HG03520 (cell line): ENCODE results near the gene RAB14.

ENCODE experiments used
- ATAC-seq: cut with Tn5 transposase; IDR thresholded peaks from one replicate; pipeline ENCODE4 v1.9.1; 2021; ENCODE audit warnings: mild to moderate bottlenecking, moderate library complexity; ENCODE audit not compliant: unreplicated experiment

The RAB14 gene

GRCh38 chr9:121201738-121202533 lies at the start of gene RAB14:
Gene RAB14, minus strand, starts transcription at chr9:121201869. Its CDS starts 8,457 bp downstream, at chr9:121193412.
- ATAC-seq, result peak; percentile 88

- no peak for ATAC-seq
Observed at GRCh38 chr9:121249563-121249962, 47.9 kb upstream of the RAB14 start.

DNA sequence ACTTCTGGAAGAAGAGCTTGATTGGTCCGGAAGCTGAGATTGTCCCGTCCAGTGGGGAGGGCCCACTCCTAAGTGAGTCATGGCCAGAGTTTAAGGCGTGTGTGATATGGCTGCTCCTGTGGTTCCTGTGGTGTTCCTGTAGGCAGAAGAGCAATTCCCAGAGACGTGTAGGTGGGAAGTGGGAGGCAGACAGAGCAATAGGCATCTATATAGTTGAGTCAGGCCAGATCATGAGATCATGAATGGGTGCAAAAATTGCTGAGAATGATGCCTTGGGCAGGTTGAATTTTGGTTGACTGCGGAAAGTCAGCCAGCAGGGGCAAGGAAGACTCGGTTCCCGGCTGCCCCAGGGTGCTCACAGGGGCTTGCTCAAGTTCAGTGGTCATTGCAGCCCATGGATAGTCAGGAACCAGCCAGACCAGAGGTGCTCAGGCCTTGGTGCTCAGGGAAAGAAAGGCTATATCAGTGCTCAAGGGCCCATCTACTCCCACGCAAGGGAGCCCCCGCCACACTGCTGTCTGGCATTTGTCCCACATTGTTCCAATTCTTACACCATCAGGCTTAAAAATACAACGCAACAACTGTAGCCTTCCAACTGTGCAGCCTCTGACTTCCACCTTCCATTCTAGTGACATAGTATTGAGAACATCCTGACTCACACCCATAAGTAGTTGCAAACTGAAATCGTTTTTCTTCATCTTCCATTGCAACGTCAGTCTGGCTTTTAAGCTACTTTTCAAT lies 45.3 kb upstream of the RAB14 start:
- no peak for ATAC-seq

- ATAC-seq, result no peak
Observed at GRCh38 chr9:121242959-121243346, 41.3 kb upstream of the RAB14 start.

GRCh38 chr9:121242219-121242958 lies 40.7 kb upstream of the RAB14 start:
- no peak for ATAC-seq

DNA sequence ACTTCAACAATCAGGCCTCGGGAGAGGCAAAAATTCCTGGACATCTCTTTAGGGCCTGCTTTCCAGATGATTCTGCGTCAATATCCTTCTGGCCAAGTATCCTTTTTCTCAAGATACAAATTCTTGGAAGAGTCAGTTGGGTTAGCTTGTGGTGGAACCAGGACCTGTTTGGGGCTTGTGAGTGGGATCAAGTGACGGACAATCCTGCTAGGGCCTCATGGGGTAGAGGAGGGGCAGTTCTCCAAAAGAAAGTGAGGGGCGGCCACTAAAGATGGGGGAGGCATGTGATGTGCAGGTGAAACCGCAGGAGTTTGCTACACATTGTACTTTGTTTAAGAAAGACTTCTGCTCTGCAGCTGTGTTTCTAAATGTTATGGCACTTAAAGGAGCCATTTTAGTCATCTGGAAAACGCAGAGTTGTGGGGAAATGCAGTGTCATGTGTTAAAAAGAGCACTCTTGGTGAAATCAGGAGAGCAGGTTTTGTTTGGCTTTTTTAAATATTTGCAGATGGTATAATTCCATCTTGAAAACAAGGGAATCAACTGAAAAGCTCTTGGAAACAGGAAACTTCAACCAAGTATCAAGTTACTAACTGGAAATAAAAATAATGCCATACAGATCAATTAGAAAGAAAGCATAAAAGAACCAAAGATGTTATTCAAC lies 38.9 kb upstream of the RAB14 start:
- no peak for ATAC-seq

- ATAC-seq, result no peak
Observed at GRCh38 chr9:121239851-121240250, 38.2 kb upstream of the RAB14 start.

- ATAC-seq, result no peak
Observed at GRCh38 chr9:121239071-121239470, 37.4 kb upstream of the RAB14 start.

- no peak for ATAC-seq
Observed at GRCh38 chr9:121237916-121238315, 36.2 kb upstream of the RAB14 start.

- no peak for ATAC-seq
Observed at GRCh38 chr9:121235512-121235911, 33.8 kb upstream of the RAB14 start.

DNA sequence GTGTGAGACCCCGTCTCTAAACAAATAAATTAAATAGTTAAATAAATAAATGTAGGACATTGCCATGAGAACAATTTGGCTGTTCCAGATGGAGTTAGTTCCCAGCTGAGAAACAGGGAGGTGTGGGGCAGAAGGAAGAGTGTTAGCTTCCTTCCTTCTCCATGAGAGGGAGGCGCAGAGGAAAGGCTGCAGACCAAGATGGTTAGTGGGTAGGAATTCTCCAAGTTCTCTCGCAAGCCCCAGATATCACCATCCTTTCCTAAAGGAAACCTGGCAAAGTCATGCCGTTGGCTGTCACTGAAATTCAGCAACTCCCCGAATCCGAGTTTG lies 33.1 kb upstream of the RAB14 start:
- ATAC-seq, result no peak

GRCh38 chr9:121233906-121234831 lies 32.5 kb upstream of the RAB14 start:
- ATAC-seq, result no peak

GRCh38 chr9:121232251-121232650 lies 30.6 kb upstream of the RAB14 start:
- no peak for ATAC-seq

DNA sequence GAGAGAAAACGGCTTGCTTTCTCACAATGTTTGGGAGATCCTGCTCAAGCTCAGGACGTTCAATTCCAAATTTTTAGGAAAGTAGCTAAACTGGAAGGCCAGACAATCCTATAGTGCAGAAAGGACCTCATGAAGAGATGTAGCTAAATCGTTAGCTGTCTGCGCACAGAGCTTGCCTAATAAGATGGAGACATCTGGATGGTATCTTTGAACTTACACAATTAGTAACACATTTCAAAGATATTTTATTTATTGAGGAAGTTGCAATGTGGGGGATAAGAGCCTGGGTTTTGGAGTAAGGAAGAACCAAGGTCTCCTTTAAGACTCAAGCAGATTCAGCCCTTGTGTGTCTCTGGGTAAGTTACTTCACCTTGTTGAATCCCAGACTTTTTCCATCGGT lies 28.6 kb upstream of the RAB14 start:
- ATAC-seq, result no peak

- no peak for ATAC-seq
Observed at GRCh38 chr9:121227862-121228261, 26.2 kb upstream of the RAB14 start.

- ATAC-seq, result no peak
Observed at GRCh38 chr9:121226175-121226574, 24.5 kb upstream of the RAB14 start.

- no peak for ATAC-seq
Observed at GRCh38 chr9:121225240-121225639, 23.6 kb upstream of the RAB14 start.

- no peak for ATAC-seq
Observed at GRCh38 chr9:121222524-121223171, 21.0 kb upstream of the RAB14 start.

DNA sequence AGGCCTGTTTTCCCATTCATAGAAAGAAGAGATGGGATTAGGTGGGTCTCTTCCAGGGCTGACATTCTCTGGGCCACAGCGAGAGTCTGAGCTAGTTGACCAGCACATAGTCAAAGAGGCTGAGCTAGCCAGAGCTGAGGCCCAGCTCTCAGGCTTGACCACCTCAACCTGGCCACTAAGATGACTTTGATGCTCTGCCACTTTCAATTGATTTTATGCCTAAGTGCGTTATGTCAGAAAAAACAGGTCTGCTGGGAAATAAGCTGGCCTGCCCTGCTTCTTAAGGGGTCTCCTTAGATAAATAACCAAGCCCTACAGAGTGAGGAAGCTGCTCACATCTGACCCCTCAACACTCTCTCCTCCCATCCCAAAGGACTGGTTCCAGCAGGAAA lies 20.0 kb upstream of the RAB14 start:
- no peak for ATAC-seq
